ENCODE measurements around the gene ITSN2.

Gene ITSN2

DNA sequence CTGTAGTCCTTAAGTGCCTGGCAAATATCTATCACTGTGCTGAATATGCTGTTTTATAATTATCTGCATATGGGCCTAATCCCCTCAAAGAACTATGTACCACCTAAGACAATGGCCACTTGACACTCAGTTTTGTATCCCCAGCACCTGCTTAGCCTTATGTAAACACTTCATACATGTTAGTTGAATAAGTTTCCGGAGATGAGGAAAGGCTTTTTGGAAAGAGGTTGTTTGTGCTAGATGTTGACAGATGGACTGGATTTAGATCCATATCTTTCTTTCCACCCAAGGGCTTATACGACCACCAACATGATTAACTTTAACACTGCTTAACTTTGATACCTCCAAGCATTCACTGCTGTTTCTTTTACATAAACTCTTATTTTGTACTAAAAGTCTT lies 122.2 kb downstream of the ITSN2 start:
- no peak for TF ChIP-seq GLIS3 (CRISPR knock-in tag; IDR thresholded peaks at IDR 0.05)
- TF ChIP-seq, protein P1, sequence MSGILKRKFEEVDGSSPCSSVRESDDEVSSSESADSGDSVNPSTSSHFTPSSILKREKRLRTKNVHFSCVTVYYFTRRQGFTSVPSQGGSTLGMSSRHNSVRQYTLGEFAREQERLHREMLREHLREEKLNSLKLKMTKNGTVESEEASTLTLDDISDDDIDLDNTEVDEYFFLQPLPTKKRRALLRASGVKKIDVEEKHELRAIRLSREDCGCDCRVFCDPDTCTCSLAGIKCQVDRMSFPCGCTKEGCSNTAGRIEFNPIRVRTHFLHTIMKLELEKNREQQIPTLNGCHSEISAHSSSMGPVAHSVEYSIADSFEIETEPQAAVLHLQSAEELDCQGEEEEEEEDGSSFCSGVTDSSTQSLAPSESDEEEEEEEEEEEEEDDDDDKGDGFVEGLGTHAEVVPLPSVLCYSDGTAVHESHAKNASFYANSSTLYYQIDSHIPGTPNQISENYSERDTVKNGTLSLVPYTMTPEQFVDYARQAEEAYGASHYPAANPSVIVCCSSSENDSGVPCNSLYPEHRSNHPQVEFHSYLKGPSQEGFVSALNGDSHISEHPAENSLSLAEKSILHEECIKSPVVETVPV (CRISPR knock-in tag; IDR thresholded peaks at IDR 0.05): no peak
- no peak for TF ChIP-seq OSR1 (CRISPR knock-in tag; IDR thresholded peaks at IDR 0.05)
- no peak for TF ChIP-seq ISL1 (CRISPR knock-in tag; IDR thresholded peaks at IDR 0.05)
- TF ChIP-seq, protein P2, sequence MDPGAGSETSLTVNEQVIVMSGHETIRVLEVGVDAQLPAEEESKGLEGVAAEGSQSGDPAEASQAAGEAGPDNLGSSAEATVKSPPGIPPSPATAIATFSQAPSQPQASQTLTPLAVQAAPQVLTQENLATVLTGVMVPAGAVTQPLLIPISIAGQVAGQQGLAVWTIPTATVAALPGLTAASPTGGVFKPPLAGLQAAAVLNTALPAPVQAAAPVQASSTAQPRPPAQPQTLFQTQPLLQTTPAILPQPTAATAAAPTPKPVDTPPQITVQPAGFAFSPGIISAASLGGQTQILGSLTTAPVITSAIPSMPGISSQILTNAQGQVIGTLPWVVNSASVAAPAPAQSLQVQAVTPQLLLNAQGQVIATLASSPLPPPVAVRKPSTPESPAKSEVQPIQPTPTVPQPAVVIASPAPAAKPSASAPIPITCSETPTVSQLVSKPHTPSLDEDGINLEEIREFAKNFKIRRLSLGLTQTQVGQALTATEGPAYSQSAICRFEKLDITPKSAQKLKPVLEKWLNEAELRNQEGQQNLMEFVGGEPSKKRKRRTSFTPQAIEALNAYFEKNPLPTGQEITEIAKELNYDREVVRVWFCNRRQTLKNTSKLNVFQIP (CRISPR knock-in tag; IDR thresholded peaks at IDR 0.05; ENCODE audit: borderline replicate concordance, low read depth): no peak
- no peak for TF ChIP-seq ZNF70 (CRISPR knock-in tag; IDR thresholded peaks at IDR 0.05)
- TF ChIP-seq, protein P3, sequence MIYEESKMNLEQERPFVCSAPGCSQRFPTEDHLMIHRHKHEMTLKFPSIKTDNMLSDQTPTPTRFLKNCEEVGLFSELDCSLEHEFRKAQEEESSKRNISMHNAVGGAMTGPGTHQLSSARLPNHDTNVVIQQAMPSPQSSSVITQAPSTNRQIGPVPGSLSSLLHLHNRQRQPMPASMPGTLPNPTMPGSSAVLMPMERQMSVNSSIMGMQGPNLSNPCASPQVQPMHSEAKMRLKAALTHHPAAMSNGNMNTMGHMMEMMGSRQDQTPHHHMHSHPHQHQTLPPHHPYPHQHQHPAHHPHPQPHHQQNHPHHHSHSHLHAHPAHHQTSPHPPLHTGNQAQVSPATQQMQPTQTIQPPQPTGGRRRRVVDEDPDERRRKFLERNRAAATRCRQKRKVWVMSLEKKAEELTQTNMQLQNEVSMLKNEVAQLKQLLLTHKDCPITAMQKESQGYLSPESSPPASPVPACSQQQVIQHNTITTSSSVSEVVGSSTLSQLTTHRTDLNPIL (CRISPR knock-in tag; IDR thresholded peaks at IDR 0.05; ENCODE audit: low read depth): no peak
- no peak for TF ChIP-seq CSDC2 (CRISPR knock-in tag; IDR thresholded peaks at IDR 0.05)
- no peak for ATAC-seq

DNA sequence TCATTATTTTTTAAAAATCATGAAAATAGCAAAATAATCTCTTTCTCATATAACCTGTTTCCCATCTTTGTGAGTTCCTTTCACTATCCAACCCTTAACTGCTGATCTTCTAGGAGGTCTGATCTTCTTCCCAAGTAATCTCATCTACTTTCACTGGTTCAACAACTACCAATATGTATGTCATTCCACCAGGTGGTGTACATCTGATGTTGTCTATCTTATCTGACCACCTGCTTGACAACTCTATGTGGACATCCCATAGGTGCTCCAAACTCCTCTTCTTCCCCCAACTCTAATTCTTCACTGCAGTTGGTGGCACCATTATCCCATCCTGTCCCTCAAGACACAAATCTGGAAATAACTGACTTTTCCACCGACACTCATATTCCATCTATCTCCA lies 123.0 kb downstream of the ITSN2 start:
- ATAC-seq: no peak

DNA sequence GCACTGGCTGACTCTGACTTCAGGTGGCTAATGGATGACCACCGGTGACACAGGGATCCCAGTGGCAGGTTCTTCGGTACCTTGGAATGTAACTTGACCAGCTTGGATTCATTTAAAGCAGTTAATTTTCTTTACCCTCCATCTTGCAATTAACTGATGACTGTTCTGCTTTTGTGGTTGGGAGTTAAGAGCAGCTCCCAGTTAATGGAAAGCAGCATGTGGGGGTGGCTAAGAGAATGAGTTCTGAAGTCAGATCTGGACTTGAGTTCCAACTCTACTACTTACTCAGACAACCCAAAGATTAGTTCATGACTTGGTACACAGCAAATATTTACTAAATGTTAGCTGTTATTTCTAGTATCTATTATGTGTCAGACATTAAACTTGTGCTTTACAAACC lies 127.0 kb downstream of the ITSN2 start:
- ATAC-seq: no peak
- TF ChIP-seq, protein P3 (CRISPR knock-in tag; IDR thresholded peaks at IDR 0.05; ENCODE audit: low read depth): no peak
- TF ChIP-seq SNAI2 (CRISPR knock-in tag; IDR thresholded peaks at IDR 0.05) (no peak), ZNF70 (CRISPR knock-in tag; IDR thresholded peaks at IDR 0.05) (no peak), ZFP3 (CRISPR knock-in tag; IDR thresholded peaks at IDR 0.05) (no peak), TCF4 (CRISPR knock-in tag; IDR thresholded peaks at IDR 0.05; ENCODE audit: borderline replicate concordance) (no peak), ZNF8 (CRISPR knock-in tag; IDR thresholded peaks at IDR 0.05) (no peak), TOX (CRISPR knock-in tag; IDR thresholded peaks at IDR 0.05; ENCODE audit: borderline replicate concordance) (no peak)

More for the DNA sequence above, 123.0 kb downstream of the ITSN2 start:
- TF ChIP-seq TCF4 (CRISPR knock-in tag; IDR thresholded peaks at IDR 0.05; ENCODE audit: borderline replicate concordance) (no peak), TOX (CRISPR knock-in tag; IDR thresholded peaks at IDR 0.05; ENCODE audit: borderline replicate concordance) (no peak)

DNA sequence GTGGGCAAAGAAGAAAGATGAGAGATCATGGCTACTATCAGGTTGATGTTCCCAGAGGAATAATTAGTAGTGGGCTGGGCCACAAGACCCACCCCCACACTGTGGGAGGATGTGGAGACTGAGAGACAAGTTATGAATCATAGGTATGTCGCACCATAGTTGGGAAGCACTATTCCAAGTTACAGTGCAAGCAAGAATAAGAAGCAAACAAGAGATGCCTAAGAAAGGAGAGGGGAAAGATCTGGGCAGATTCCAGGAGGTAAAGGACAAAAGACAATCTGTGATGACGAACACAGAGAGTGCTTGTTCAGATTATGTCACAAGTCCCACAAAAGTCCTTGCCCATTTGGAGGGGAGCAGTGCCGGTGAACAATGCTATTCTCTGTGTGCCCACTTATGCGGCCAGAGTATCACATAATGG lies 128.9 kb downstream of the ITSN2 start:
- TF ChIP-seq, protein P1 (CRISPR knock-in tag; IDR thresholded peaks at IDR 0.05): no peak
- TF ChIP-seq CSDC2 (CRISPR knock-in tag; IDR thresholded peaks at IDR 0.05): no peak
- peak; percentile 55 for ATAC-seq

DNA sequence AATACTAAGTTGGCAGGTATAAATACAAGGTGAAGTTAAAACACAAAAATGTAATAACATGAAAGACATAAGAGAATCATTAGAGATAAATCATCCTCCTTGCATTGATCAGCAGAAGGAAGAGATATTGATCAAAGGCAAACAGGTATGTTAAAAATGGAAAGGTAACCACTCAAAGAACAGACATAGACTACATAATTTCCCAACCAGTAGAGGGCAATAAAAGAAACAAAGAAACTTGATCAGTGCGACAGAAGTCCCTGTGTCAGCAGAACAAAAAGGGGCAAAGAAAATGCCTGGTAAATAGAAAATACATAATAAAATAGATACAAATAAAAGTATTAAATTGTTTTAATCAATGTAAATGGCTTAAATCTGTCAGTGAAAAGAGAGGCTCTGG lies 131.9 kb downstream of the ITSN2 start:
- peak; percentile 73 for ATAC-seq
- TF ChIP-seq PPARA (CRISPR knock-in tag; IDR thresholded peaks at IDR 0.05; ENCODE audit: borderline replicate concordance): no peak
- TF ChIP-seq ZFP3 (CRISPR knock-in tag; IDR thresholded peaks at IDR 0.05): no peak
- no peak for TF ChIP-seq ARNTL (CRISPR knock-in tag; IDR thresholded peaks at IDR 0.05; ENCODE audit: borderline replicate concordance, low read depth)
- TF ChIP-seq ZNF70 (CRISPR knock-in tag; IDR thresholded peaks at IDR 0.05): no peak

DNA sequence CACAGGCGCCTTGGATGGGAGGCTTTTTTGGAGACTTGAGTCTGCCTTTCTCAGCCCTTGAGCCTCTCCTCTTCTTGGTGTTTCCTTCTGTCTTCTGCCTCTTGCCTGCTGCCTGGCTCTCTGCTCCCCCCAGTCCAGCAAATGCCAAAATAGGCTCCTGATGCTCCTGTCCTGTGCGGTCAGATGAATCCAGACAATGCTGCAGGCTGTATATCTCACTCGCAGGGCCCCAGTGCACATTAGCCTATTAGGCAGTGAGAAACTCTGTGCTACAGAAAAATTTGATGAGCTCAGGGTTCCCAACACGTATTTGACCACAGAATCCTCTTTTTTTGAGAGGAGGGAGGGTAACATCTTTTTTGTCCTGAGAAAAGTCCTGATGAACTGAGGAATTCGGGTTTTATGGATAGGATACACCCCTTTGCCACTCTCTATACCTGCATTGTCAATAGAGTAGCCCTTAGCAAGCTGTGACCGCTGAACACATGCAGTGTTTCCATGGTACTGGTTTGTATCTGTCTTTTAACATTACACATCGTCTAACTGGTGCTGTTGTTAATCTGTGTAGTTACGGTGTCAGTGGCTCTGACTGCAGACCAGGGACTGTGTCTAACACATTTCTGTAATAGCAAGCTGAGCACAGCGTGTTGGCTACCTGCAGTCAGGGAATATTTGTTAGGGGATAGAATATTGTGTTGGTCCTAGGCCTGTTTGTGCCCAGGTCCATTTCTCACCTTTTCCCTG lies 134.7 kb downstream of the ITSN2 start:
- no peak for ATAC-seq
- TF ChIP-seq OSR1 (CRISPR knock-in tag; IDR thresholded peaks at IDR 0.05): no peak
- TF ChIP-seq BACH2 (CRISPR knock-in tag; IDR thresholded peaks at IDR 0.05; ENCODE audit: borderline replicate concordance): no peak
- TF ChIP-seq SNAI2 (CRISPR knock-in tag; IDR thresholded peaks at IDR 0.05): no peak
- TF ChIP-seq, protein P3 (CRISPR knock-in tag; IDR thresholded peaks at IDR 0.05; ENCODE audit: low read depth): no peak
- TF ChIP-seq, protein P1 (CRISPR knock-in tag; IDR thresholded peaks at IDR 0.05): no peak
- TF ChIP-seq TOX (CRISPR knock-in tag; IDR thresholded peaks at IDR 0.05; ENCODE audit: borderline replicate concordance): no peak
- TF ChIP-seq GLIS3 (CRISPR knock-in tag; IDR thresholded peaks at IDR 0.05): no peak
